Fibroblast of pulmonary artery (primary cell): ENCODE measurements around the gene YY2.
A peak's percentile ranks its signal among the peaks of the same experiment; 100 is the strongest.

Experiments used
- DNase-seq: peaks from one replicate; pipeline ENCODE4 v3.0.0-alpha.2; 2010; ENCODE audit warnings: low read depth
- H3K4me3 ChIP-seq: replicated peaks from 2 replicates; pipeline ENCODE4 v1.5.1; 2011; ENCODE audit warnings: low read depth, mild to moderate bottlenecking, control low read depth, low read length, moderate library complexity
- CTCF ChIP-seq: IDR thresholded peaks from 2 replicates; pipeline ENCODE4 v1.5.1; 2011; ENCODE audit warnings: mild to moderate bottlenecking, control low read depth, low read length, inconsistent platforms; ENCODE audit errors: missing control alignments

The YY2 gene

GRCh38 chrX:21821875-21822274 is 33.9 kb upstream of the YY2 start:
- no peak for TF ChIP-seq CTCF
- H3K4me3 ChIP-seq = no peak overlapping the region
- no peak for DNase-seq

DNA sequence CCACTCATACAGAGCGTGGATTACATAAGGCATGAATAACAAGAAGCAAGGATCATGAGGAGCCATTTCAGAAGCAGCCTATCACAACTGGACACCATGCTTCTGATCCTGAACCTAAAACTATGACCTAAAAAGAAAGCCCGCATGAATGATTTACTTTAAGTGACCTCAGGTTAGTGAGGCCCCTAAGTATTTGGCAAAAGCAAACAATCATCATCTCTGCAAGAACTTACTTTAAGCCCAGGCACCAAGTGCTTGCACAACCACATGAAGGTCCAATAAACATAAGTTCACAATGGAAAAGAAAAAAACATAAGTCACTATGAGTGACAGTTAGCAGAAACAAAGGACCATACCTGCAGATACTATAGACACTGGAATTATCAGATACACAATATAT is 24.3 kb upstream of the YY2 start:
- DNase-seq = no peak
- TF ChIP-seq CTCF = no peak
- no peak overlapping the region for H3K4me3 ChIP-seq

DNA sequence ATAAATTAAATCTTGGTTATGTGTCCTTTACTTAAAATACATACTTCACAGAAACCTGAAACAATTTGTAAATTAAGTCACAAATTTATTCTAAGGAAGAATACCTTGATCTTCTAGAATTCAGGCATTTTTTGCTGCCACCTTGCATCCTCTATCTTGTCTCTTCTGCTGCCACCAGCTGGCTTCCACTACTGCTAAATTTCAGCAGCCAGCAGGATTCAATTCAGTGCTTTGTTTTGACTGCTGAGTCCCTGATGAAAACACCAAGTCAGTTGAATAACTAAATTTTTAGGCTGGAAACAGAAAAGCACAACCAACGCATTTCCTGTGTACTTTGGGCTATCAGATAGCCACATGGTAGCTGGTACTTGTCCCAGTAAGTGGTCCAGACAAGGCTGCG is 18.7 kb upstream of the YY2 start:
- DNase-seq = peak; percentile 7
- TF ChIP-seq CTCF = no peak
- H3K4me3 ChIP-seq = no peak overlapping the region

DNA sequence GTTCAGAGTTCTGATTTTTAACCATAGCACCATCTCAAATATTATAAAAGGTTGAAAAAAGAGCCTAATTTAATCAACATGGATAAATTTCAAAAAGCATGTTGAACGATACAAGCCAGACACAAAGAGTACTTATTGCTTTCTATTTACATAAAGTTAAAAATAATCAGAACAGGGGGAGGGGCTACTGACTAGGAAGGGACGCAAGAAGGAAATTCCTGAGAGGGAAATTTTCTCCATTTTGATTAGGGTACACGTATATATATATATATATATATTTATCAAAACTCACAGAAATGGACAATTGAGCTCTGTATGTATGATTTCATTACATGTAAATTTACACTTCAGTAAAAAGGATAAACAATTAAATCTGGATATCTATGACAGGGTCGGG is 16.9 kb upstream of the YY2 start:
- peak overlapping the region; percentile 72 for H3K4me3 ChIP-seq
- DNase-seq = peak; percentile 42
- TF ChIP-seq CTCF = no peak

DNA sequence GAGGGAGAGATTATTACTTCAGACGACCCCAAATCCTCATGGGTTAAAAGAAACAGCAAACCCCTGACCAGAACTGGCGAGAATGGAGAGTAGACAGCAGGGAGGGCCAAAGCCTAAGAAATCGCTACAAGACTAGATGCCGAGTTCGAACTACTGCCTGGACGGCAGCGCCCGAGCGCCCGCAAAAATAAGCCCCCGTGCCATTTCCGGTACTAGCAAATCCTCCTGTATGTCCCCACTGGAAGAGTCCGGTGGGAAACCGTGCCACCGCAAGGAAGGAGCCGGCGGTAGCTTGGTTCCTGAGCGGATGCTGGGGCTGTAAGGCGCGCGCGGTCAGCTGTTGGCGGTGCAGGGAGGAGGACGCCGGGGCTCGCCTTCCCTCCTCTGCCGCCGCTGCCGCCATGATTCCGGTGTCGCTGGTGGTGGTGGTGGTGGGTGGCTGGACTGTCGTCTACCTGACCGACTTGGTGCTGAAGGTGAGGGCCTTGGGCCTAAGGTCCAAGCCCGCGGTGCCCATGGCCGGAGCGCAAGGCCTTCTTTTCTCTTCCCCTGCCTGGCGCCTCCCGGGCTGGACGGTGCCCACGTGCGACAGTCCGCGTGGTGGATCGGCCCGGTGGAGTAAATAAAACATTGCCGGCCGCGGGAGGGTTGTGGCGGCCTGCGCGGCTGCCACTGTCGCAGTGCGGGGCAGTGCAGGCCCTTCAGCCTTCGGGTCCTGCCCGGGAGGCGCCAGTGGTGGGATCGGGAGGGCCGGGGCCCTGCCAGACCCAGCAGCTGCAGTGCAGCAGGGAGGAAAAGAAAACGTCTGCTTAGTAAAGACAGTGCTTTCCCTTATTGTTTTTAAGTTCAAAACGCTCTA is 16.2 kb upstream of the YY2 start, which contains the start of gene MBTPS2:
MBTPS2 (plus strand) TSS at position 284 of the 859 bp plus-strand sequence; CDS start at position 402, 118 bp downstream.
- H3K4me3 ChIP-seq = peak within 1 kb of the TSS; percentile 72
- peak; percentile 7 for TF ChIP-seq CTCF
- DNase-seq = peak; percentile 92

DNA sequence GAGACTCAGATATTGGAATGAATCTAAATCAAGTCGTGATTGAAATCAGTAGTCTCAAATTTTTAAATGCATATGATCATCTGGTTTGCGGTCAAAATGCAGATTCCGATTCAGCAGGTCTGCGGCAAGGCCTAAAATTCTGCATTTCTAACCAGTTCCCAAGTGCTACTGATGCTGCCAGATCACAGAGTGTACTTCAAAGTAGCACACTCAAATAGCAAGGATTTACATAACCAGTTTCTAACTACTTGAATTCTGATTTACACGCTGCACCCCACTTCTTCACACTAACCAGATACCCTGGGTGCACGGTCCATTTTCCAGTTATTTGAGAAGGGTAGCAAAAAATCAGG is 15.6 kb upstream of the YY2 start:
- DNase-seq = no peak

More for the DNA sequence above, 15.6 kb upstream of the YY2 start:
- no peak for TF ChIP-seq CTCF
- H3K4me3 ChIP-seq = peak overlapping the region; percentile 72
